GM19438 (cell line): Measurements from ENCODE around the gene COMMD6.

Experiments used
- ATAC-seq: cut with Tn5 transposase; IDR thresholded peaks from one replicate; pipeline ENCODE4 v1.9.1; 2021; ENCODE audit warnings: low read depth; ENCODE audit not compliant: unreplicated experiment

The COMMD6 gene

DNA sequence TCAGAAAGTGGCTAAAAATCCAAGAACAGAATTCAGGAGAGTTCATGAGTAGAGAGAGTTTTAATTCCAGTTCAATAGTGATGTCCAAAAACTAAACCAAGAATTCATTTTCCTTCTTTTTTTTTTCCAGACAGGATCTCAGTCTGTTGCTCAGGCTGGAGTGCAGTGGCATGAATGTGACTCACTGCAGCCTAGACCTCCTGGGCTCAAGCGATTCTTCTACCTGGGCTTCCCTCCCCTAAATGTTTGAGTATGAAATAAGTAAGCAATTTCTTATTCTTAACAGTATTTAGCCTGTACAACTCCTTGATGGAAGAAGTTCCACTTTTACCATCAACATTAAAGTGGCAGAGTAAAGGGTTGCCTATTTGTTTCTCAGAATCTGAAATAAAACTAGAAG, 3.8 kb downstream of the COMMD6 start:
- no peak for ATAC-seq

DNA sequence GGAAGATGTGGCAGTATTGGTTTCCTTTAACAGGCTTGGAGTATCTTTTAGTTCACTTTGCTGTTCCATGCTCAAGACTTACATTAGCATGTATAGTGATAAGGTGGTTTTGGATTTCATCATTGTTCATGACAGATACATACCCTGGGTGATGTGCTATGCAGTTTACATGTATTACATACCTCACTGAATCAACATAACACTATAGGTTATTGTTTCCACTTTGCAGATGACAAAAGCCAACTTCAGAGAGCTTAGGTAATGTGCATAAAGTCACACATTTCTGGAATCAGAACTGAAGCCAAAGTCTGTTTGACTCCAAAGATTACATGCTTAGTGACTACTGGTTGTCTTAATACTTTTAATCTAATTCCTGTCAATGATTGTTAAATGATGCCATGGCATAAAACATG, 7.1 kb downstream of the COMMD6 start:
- ATAC-seq = no peak

DNA sequence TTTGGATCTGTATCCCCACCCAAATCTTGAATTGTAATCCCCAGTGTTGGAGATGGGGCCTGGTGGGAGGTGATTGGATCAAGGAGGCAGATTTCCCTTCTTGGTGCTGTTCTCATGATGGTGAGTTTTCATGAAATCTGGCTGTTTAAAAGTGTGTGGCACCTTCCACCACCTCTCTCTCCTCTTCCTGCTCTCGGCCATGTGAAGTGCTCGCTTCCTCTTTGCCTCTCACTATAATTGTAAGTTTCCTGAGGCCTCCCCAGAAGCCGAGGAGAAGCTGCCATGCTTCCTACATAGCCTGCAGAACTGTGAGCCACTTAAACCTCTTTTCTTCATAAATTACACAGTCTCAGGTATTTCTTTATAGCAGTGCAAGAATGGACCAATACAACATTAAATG, 15.7 kb downstream of the COMMD6 start:
- ATAC-seq = no peak

DNA sequence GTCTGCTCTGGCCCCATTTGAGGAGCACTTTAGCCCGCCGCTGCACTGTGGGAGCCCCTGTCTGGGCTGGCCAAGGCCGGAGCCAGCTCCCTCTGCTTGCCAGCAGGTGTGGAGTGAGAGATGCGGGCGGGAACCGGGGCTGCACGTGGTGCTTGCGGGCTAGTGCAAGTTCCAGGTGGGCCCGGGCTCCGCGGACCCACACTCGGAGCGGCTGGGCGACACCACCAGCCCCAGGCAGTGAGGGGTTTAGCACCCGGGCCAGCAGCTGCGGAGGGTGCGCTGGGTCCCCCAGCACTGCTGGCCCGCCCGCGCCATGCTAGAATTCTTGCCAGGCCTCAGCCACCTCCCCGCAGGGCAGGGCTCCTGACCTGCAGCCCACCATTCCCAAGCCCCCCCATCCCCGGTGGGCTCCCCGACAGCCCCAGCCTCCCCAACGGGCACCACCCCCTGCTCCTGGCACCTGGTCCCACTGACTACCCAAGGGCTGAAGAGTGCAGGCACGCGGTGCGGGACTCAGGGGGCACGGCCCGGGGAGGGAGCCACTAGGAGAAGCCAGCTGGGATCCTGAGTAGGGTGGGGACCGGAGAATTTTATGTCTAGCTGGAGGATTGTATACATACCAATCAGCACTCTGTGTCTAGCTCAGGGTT, 19.1 kb downstream of the COMMD6 start:
- no peak for ATAC-seq

DNA sequence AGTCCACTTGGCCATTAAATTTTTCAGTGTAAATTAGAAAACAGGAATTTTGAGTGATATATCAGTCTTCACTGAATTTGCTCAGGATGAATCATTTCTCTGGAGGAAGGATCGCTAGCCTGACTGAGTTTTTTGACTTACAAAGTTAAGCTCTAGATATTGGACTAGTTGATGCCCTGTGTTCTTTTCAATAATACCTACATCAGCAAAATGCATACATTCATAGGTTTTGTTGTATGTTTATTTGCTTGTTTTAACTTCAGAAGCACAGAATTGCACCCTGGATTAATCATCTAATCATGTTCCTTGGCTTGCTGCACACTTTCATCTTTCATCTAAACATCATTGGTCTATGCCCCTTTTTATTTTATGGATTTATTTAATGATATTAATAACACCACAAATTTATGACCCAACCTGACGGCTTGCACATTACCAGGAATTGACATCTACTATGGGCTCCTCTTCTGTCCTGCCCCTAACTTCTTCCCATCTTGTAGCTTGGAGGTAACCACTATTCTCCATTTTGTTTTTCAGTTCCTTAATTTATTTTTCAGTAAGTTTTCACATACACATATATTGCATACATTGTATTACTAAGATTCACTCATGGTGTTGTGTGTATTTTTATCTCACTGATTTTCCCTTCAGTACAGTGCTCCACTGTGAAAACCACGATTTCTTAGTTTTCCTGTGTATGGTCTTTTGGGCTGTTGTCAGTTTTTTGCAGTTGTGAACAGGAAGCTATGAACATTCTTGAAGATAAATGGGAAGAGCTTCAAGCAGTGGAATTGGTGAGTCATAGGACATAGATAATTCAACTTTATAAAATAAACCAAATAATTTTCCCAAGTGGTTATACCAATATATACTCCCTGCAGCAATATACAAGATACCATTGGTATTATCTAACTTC, 23.3 kb downstream of the COMMD6 start:
- no peak for ATAC-seq

DNA sequence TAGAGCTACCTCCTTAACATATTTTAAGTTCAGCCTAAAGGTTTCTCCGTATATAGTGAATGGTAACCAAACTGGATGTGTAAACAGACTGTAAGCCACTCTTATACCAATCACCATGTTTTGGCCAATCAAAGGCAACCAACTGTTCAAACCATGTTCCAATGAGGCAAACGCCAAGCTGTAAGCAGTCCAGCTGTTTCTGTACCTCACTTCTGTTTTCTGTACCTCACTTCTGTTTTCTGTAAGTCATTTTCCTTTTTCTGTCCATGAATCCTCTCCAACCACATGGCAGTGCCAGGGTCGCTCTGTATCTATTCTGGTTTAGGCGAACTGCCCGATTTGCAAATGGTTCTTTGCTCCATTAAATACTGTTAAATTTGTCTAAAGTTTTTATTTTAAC, 24.4 kb downstream of the COMMD6 start:
- no peak for ATAC-seq

DNA sequence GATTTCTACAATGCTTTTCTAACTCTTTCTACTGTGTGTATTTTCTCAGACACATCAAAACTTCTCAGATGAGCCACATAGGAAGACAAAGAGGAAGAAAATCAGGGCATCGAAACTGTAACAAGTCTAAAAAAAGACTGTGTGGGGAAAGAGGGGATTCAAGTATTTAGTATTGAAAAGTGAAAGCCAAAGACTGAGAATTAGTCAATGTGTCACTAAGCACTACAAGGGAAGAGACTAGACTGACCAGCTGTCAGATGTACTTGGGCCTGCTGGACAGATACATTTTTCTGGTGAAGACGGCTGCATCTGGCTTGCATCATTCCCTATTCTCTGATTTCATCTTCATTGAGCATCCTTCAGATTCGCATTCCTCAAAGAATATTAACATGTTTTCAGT, 25.4 kb downstream of the COMMD6 start:
- ATAC-seq = peak; percentile 94

DNA sequence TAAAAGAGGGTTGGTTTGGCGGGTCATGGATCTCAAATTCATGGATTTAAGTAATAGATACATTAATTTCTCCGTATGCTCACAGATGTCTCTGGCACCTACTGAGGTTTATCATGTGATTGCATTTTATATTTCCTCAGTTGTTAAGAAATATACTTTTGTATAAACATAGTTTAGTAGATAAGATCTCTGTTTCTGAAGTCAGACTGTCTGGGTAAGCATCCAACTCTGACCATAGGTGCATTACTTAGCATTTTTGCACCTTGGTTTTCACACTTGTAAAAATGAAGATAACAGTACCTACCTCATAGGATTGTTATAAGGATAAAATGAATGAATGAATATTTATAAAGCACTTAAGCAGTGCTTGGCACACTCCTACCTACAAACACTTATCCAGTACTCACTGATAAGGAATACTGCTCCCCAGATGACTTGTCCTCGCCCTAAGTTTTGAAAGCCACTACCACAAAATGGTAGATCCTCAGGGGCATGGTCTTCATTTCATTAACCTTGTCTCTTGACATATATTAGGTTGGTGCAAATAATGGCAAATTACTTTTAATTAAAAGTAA, 26.5 kb downstream of the COMMD6 start:
- no peak for ATAC-seq

DNA sequence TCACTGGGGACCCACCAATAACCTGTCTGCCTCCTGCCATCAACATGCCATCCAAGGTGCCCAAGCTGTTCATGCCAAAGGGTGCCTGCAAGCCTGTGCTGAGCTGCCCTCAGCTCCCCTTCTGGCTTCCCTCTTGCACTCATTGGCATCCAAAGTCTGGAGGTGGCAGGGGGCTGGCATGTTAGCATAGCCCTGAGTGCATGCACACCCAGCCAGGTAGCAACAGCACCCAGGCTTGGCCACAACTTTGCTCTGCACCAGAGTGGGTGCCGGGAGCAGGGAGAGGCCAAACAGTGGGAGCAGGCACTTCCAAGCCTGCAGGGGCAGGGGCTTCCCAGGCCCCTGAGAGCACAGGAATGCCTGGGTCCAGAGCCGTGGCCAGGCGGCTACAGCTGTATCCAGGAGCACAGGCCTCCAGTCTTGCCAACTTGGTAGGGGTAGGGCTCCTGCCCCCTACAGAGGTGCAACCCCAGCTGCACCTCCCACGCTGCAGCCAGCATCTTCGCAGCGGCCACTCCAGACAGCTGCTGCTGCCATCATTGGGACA, 29.6 kb downstream of the COMMD6 start:
- no peak for ATAC-seq

DNA sequence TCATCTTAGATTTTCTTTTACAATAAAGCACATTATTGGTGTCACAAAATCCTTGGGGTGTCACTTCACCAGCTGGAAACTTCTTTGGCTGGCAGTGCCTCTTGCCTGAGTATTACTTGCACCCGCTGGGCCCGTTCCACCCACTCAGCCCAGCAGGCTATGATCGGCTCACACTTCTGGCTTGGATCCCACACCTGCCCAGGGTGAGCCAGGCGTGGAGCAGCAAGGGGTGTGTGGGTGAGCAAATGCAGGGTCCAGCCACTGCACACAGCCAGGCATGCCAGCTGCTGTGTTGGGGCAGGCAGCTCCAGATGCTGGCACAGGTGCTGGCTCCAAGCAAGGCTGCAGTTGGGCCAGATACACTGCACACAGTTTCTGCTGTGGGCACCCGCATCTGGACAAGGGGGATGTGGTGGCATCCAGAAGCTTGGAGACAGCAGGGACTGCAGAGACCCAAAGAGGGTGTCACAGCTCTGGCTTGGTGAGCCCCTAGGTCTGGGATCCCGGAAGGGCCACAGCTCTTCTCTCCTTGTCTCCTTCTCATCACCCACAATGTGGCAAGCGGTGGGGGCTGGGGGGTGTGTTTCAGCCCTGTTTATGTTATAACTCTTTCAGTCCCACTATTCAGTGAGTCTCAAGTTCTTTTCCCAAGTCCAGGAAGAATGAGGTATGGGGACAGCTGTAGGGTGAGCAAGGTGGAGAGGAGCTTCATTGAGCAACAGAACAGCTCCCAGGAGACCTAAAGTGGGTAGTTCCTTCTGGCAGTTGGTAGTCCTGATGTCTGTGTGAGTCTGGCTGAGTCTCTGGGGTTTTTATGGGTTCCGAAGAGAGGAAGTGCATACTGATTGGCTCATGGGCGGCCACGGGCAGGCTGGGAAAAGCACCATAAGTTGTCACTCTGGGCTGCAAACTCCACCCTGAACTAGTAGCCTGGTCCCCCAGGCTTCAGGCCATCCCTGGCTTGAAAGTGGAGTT, 30.3 kb downstream of the COMMD6 start:
- no peak for ATAC-seq

DNA sequence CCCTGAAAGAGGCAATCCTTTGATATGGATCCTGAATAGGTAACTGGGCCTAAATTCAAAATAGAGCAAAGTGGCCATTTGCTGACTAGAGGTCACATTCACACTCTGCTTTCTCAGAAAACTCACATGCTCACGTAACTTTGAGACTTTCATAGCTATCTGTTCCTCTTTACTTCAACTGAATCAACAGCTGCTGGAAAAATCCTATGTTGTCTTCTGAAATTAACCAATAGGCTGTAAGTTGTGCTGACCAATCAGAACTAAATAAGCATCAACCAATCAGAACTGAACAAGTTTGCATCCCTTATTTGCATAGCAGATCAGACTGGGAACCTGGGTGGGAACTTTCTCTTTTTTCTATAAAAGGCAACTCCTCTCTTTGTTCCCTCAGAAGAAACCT, 31.6 kb downstream of the COMMD6 start:
- no peak for ATAC-seq

DNA sequence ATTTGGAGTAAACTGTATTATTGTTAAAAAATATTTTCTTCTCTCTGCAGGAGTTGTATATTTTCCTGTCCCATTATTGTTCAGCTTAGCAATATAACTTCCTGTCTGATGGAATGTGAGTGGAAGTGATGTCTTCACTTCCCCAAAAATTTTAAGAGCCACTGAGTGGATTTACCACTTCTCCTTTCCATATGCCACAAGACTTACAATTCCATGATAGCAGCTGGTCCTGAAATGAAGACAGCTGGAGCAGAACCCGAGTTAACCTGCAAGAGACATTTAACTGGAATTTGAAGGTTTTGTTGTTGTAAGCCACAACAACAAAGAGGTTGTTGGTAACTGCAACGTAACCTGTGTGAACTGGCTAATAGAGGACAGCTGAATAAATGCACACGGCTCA, 32.3 kb downstream of the COMMD6 start:
- no peak for ATAC-seq

DNA sequence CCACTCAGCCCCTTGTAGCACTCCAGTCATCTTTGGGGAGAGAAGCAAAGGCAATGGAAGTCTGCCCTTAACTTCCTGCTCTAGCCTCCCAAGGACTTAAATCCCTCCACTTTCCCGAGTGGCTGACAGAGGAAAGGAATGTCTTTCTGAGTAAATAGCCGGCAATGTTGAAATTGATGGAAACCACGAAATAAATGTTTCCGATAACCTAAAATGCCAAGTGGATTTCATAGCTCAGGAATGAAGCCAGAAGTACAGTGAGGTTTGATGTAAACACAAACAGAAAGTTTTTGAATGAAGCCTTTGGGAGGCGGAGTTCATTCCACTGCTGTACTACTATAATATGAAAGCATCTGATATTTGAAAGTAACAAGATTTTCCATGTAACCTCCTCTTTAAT, 41.7 kb downstream of the COMMD6 start:
- ATAC-seq = no peak

DNA sequence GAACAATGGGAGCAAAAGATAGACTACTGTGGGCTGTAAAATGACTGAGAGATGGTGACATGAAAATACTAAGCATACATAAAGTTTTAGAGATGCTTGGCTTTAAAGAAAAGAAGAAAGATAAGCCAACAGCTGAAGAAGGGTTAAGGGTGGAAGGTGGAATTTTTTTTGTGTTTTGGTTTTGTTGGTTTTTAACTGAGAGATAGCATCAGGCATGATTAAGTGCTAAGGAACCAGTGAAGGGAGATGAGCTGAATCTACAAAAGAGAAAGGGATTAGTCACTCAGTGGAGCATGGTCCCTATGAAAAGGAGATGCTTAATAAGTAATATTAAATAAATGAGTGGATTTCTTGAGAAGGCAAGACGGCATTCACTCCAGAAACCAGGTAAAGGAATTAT, 43.1 kb downstream of the COMMD6 start:
- no peak for ATAC-seq

DNA sequence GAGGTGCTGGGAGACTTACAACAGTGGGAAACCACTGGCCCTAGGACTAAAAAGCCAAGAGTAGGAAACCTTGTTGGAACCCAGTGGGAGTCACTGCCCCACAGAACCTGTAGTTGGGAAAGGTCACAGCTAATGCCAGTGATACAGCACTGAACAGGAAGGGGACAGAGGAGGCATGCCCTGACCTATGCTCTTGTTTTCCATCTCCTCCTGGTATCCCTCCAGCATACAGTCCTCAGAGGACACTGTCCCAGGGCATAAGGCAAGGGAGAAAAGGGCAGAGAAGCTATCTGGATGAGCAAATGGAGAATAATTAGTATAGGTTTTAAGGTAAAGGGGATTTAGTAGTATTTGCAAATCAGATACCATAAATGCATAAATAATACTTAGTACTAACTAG, 44.5 kb downstream of the COMMD6 start:
- no peak for ATAC-seq

DNA sequence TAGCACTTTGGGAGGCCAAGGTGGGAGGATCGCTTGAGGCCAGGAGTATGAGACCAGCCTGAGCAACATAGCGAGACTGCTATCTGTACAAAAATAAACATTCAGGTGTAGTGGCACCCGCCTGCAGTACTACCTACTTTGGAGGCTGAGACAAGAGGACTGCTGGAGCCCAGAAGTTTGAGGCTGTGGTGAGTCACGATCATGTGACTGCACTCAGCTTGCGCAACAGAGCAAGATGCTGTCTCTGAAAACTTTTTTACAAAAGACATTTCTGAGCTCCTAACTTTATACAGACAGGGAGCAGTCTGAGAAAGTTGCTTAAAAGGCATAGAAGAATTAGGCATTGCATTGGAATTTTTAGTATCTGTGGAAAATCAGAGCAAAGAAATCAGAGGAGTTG, 45.3 kb downstream of the COMMD6 start:
- no peak for ATAC-seq

DNA sequence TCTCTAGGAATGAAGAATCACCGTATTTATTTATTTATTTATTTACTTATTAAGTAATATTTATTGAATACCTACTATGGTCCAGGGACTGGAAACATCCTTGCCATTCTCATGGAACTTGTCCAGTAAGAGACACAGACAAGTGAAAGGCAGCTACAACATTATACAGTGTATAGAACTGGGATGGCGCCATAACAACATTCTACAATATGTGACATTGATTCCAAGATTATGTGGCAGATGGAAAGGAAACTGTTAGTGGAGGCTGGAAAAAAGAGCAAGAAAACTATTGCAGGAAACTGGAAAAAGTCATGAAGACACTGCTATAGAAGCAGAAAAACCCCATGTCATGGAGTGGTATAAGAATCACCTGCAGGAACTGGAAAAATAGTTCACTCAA, 46.3 kb downstream of the COMMD6 start:
- no peak for ATAC-seq

DNA sequence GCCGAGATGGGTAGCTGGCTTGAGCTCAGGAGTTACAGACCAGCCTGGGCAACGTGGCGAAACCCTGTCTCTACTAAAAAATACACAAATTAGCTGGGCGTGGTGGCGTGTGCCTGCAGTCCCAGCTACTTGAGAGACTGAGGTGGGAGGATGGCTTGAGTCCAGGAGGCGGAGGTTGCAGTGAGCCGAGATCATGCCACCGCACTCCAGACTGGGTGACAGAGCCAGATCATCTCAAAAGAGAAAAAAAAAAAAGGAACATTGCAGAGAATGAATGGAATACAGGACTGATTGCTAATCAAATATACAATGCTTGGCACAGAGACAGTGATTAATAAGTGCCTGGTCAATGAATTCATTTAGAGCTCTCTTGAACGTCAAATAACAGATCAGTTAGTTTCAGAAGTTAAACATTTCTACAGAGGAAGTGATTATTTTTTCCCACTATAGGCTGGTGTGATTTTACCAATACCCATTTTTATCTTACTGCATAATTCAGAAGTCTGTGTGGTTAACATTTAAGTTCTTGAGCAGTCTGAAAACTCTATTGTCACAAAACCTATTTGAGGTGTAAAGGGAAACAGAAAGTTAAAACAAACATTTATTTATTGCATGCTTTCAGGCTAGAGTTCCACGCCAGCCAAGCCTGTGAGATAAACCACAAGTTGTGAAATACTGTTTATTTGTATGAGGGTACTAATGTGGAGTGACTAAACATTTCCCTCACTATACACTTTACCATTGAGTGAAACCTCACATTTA, 48.0 kb downstream of the COMMD6 start:
- peak; percentile 81 for ATAC-seq

DNA sequence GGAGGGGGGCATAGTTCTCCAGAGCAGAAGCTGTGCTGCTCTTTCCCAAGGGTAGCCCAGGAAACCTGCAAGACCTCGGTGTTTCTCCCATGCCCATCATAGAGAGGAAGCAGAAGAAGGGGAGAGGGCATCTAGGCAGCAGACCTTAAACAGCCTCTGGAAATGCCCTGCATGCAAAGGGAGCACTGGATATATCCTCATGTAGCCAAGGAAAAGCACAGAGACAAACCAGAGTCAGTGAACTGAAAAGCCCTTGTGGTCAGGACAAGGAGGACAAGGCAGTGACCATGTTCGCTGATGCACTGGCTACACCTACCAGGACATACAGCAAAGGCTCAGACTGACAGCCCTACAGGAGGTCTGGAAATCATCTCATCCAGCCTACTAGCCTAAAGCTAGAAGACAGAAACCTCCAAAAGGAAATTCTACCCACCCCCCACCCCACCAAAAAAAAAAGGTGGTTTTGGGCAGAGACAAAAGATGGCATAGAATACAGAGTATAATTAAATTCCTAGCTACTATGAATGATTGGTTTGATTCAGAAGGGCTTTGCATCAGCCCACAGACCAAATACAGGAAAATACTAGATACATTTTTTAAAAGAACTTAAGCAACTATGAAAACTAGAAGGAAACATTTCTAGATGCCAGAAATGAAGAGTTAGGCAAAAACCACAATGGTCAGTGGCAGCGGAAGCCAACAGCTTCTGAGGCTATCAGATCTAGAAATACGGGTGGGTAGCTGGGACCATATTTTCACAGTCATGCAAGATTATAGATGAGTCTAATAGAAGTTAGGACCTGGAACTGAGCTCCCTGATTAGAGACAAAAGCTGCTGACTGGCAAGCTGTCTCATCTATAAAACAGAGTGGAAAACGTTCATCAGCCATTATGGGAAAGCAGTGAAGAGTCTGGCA, 51.2 kb downstream of the COMMD6 start:
- ATAC-seq = no peak
